GM04504 (cell line): Measurements from ENCODE around the gene SYNGR3.

Experiments used
- DNase-seq: peaks from one replicate; pipeline ENCODE4 v3.0.0-alpha.2; 2012; ENCODE audit warnings: low read depth

The SYNGR3 gene

GRCh38 chr16:1992704-1993317 lies 3.0 kb downstream of the SYNGR3 start:
- DNase-seq: no peak

- DNase-seq: no peak
Observed at GRCh38 chr16:1993731-1994131, 4.0 kb downstream of the SYNGR3 start.

GRCh38 chr16:1997494-1998359 lies 8.0 kb downstream of the SYNGR3 start:
- no peak for DNase-seq

- DNase-seq: no peak
Observed at GRCh38 chr16:1998360-1998835, 8.6 kb downstream of the SYNGR3 start.

GRCh38 chr16:1998852-1999801 lies 9.4 kb downstream of the SYNGR3 start:
- DNase-seq: no peak

- DNase-seq: no peak
Observed at GRCh38 chr16:1999866-2000514, 10.2 kb downstream of the SYNGR3 start.

- DNase-seq: no peak
Observed at GRCh38 chr16:2001035-2001434, 11.3 kb downstream of the SYNGR3 start.

GRCh38 chr16:2001456-2002355 lies 11.9 kb downstream of the SYNGR3 start:
- no peak for DNase-seq

GRCh38 chr16:2002406-2003230 lies 12.8 kb downstream of the SYNGR3 start:
- DNase-seq: no peak

GRCh38 chr16:2003231-2003826 lies 13.6 kb downstream of the SYNGR3 start:
- DNase-seq: no peak

- no peak for DNase-seq
Observed at GRCh38 chr16:2003827-2004641, 14.3 kb downstream of the SYNGR3 start.

- DNase-seq: no peak
Observed at GRCh38 chr16:2004795-2005517, 15.2 kb downstream of the SYNGR3 start.

GRCh38 chr16:2005646-2006045 lies 15.9 kb downstream of the SYNGR3 start:
- DNase-seq: no peak

- DNase-seq: no peak
Observed at GRCh38 chr16:2006317-2006716, 16.5 kb downstream of the SYNGR3 start.

GRCh38 chr16:2007081-2007836 lies 17.5 kb downstream of the SYNGR3 start:
- no peak for DNase-seq

GRCh38 chr16:2008009-2008526 lies 18.3 kb downstream of the SYNGR3 start:
- peak; percentile 74 for DNase-seq
